Uterus (tissue), 2 donors: ENCODE results near the gene ZNF726.

ENCODE experiments used
- POLR2A ChIP-seq, 2 donors: fragments of 450-650 bp; IDR thresholded peaks; one replicate each; pipeline ENCODE4 v1.6.1; 2016; ENCODE audit warnings: antibody characterized with exemption in 2 of 2, mild to moderate bottlenecking in 1 of 2, moderate library complexity in 1 of 2
- TF ChIP-seq, protein P1 (sequence below), 4 experiments: fragments of 200-600 bp in 2 of 4; fragments of 450-650 bp in 2 of 4; sonication (generic) in 2 of 4; IDR thresholded peaks; one replicate each; pipeline ENCODE4 v1.5.1; 2016 to 2019; ENCODE audit warnings: antibody characterized with exemption in 4 of 4, mild to moderate bottlenecking in 2 of 4, moderate library complexity in 1 of 4

DNA sequence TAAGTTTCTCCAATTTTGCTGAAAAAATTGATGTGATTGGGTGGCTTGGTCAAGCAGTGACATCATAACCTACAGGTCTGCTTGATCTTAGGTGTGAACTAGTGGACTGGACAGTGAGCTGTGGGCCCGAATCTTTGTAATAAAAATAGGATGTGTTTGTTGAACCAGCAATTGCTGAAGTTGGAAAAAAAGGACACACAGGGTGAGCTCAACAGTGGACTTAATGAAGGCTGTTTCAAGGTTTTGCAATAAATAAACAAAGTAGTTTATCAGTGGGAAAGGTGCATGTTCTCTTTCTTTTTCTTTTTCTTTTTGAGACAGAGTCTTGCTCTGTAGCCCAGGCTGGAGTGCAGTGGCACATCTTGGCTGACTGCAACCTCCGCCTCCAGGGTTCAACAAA is 30.3 kb upstream of the ZNF726 start:
- TF ChIP-seq POLR2A (IDR thresholded peaks at IDR 0.05): no peak
- TF ChIP-seq, protein P1, sequence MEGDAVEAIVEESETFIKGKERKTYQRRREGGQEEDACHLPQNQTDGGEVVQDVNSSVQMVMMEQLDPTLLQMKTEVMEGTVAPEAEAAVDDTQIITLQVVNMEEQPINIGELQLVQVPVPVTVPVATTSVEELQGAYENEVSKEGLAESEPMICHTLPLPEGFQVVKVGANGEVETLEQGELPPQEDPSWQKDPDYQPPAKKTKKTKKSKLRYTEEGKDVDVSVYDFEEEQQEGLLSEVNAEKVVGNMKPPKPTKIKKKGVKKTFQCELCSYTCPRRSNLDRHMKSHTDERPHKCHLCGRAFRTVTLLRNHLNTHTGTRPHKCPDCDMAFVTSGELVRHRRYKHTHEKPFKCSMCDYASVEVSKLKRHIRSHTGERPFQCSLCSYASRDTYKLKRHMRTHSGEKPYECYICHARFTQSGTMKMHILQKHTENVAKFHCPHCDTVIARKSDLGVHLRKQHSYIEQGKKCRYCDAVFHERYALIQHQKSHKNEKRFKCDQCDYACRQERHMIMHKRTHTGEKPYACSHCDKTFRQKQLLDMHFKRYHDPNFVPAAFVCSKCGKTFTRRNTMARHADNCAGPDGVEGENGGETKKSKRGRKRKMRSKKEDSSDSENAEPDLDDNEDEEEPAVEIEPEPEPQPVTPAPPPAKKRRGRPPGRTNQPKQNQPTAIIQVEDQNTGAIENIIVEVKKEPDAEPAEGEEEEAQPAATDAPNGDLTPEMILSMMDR (IDR thresholded peaks at IDR 0.05): no peak
